HG02798 (cell line): ENCODE data around the gene FAM81B.

Source experiments
- ATAC-seq: cut with Tn5 transposase; IDR thresholded peaks from one replicate; pipeline ENCODE4 v1.9.1; 2021; ENCODE audit warnings: mild to moderate bottlenecking; ENCODE audit not compliant: unreplicated experiment, poor library complexity

FAM81B gene

GRCh38 chr5:95393279-95393678, 2.1 kb downstream of the FAM81B start:
- ATAC-seq, result no peak

- ATAC-seq, result no peak
Observed at GRCh38 chr5:95398989-95399388, 7.8 kb downstream of the FAM81B start.

GRCh38 chr5:95401626-95402025, 10.5 kb downstream of the FAM81B start:
- ATAC-seq, result no peak

- no peak for ATAC-seq
Observed at GRCh38 chr5:95403996-95404395, 12.8 kb downstream of the FAM81B start.

GRCh38 chr5:95406426-95407090, 15.4 kb downstream of the FAM81B start:
- ATAC-seq, result no peak

- ATAC-seq, result no peak
Observed at GRCh38 chr5:95410279-95410678, 19.1 kb downstream of the FAM81B start.

- no peak for ATAC-seq
Observed at GRCh38 chr5:95411474-95411873, 20.3 kb downstream of the FAM81B start.

- no peak for ATAC-seq
Observed at GRCh38 chr5:95414451-95414850, 23.3 kb downstream of the FAM81B start.

- no peak for ATAC-seq
Observed at GRCh38 chr5:95417971-95418370, 26.8 kb downstream of the FAM81B start.

GRCh38 chr5:95422838-95423237, 31.7 kb downstream of the FAM81B start:
- ATAC-seq, result no peak

GRCh38 chr5:95424016-95424415, 32.9 kb downstream of the FAM81B start:
- no peak for ATAC-seq

- ATAC-seq, result no peak
Observed at GRCh38 chr5:95424526-95424925, 33.4 kb downstream of the FAM81B start.

- no peak for ATAC-seq
Observed at GRCh38 chr5:95426227-95426626, 35.1 kb downstream of the FAM81B start.

GRCh38 chr5:95432779-95433178, 41.6 kb downstream of the FAM81B start:
- no peak for ATAC-seq

GRCh38 chr5:95439801-95440493, 48.8 kb downstream of the FAM81B start:
- no peak for ATAC-seq

- no peak for ATAC-seq
Observed at GRCh38 chr5:95440825-95441224, 49.7 kb downstream of the FAM81B start.

GRCh38 chr5:95441636-95442035, 50.5 kb downstream of the FAM81B start:
- no peak for ATAC-seq

GRCh38 chr5:95445442-95445841, 54.3 kb downstream of the FAM81B start:
- ATAC-seq, result no peak

GRCh38 chr5:95445995-95446394, 54.8 kb downstream of the FAM81B start:
- no peak for ATAC-seq

GRCh38 chr5:95446560-95447221, 55.5 kb downstream of the FAM81B start:
- ATAC-seq, result no peak

GRCh38 chr5:95447961-95448360, 56.8 kb downstream of the FAM81B start:
- ATAC-seq, result no peak

GRCh38 chr5:95448789-95449188, 57.6 kb downstream of the FAM81B start:
- ATAC-seq, result no peak
